Testis (tissue), 3 donors: Measurements from ENCODE around the gene FKBP8. TPM values are rescaled to one million over a fixed set of nuclear protein-coding genes. Genes with fewer than 3 reads are reported as not detected.

Experiments
- DNase-seq: peaks from one replicate; pipeline ENCODE4 v3.0.0-alpha.2; 2019
- H3K27ac ChIP-seq, 2 donors: fragments of 200-600 bp; sonication (generic); one replicate each; pipeline ENCODE4 v1.5.1; 2019
- H3K27me3 ChIP-seq: fragments of 200-600 bp; sonication (generic); one replicate; pipeline ENCODE4 v1.5.1; 2019
- H3K36me3 ChIP-seq: fragments of 200-600 bp; sonication (generic); one replicate; pipeline ENCODE4 v1.5.1; 2017; ENCODE audit warnings: low read depth; ENCODE audit errors: missing control alignments
- H3K4me1 ChIP-seq: fragments of 200-600 bp; sonication (generic); one replicate; pipeline ENCODE4 v1.5.1; 2019
- H3K4me3 ChIP-seq, 2 donors: fragments of 200-600 bp; sonication (generic); one replicate each; pipeline ENCODE4 v1.5.1; 2017 to 2019
- H3K9me3 ChIP-seq: fragments of 200-600 bp; sonication (generic); one replicate; pipeline ENCODE4 v1.5.1; 2017
- CTCF ChIP-seq, 3 experiments: fragments of 450-650 bp in 2 of 3; fragments of 200-600 bp in 1 of 3; sonication (generic) in 1 of 3; IDR thresholded peaks; one replicate each; pipeline ENCODE4 v1.5.1; 2016 to 2019; ENCODE audit warnings: antibody characterized with exemption in 3 of 3, mild to moderate bottlenecking in 2 of 3, moderate library complexity in 1 of 3
- POLR2A ChIP-seq: fragments of 450-650 bp; IDR thresholded peaks from one replicate; pipeline ENCODE4 v1.6.1; 2017; ENCODE audit warnings: antibody characterized with exemption, mild to moderate bottlenecking, moderate library complexity
- WGBS, 2 donors: methylation state at CpG; one replicate each; pipeline ENCODE4 v1.1.5; 2018; 5-methylcytosine and 5-hydroxymethylcytosine counted together
- intact Hi-C: fragments of 100-400 bp; cut with DNase I; formaldehyde crosslinking; loops from one replicate; pipeline ENCODE4 v1.15.1; 2023; ENCODE audit warnings: low total_unique reads
- polyA plus RNA-seq: library from polyadenylated mRNA; stranded (reverse); fragments of 350-450 nt; fragmentation: Illumina TruSeq; extraction: RNeasy Lipid Tissue Mini Kit (QIAGEN cat#74804); gene quantifications from one replicate; pipeline ENCODE4 v1.2.3, GENCODE V29; 2014; ENCODE audit warnings: low read depth, low replicate concordance; ENCODE audit not compliant: insufficient read depth
- total RNA-seq, 2 donors: library from RNA; depleted of rRNA; stranded (reverse); fragments of >200 nt; gene quantifications; one replicate each; pipeline ENCODE4 v1.2.3, GENCODE V29; 2016

The FKBP8 gene
- total and polyA plus RNA-seq, 3 donors from 2014 or later, result 571 to 614 (median 587) TPM

GRCh38 chr19:18589380-18590272 lies 46.3 kb upstream of the FKBP8 start:
- TF ChIP-seq CTCF (IDR thresholded peaks at IDR 0.05) (peak in 2 of 3 experiments; percentile 10 to 20), POLR2A (no peak)
- DNase-seq, result peak; percentile 71
- Histone ChIP-seq H3K4me1 (peaks cover 20% of the 10 kb centered on the region), H3K27ac (peak overlapping the region; percentile 35 to 76), H3K4me3 (peak overlapping the region; percentile 74 to 75), H3K36me3 (no peaks in the 10 kb centered on the region), H3K9me3 (no peaks in the 10 kb centered on the region), H3K27me3 (no peaks in the 10 kb centered on the region)
- WGBS, 2 donors, result 15 to 19% methylated on average over 29 to 52 of the region's 52 CpGs
- intact Hi-C loops, result loop anchor here (10.0 kb wide), 2 partner anchors 95 to 255 kb away; partner anchors contain the start of gene CRTC1

GRCh38 chr19:18588611-18589379 lies 45.4 kb upstream of the FKBP8 start, which contains the start of gene REX1BD:
Gene REX1BD, plus strand, starts transcription at chr19:18588798. Its CDS starts 4 bp downstream, at chr19:18588802.
- Histone ChIP-seq H3K4me3 (peak within 1 kb of the TSS; percentile 74 to 75), H3K27ac (peak within 1 kb of the TSS; percentile 35 to 76), H3K36me3 (no peaks in the 10 kb centered on the region), H3K27me3 (no peaks in the 10 kb centered on the region), H3K9me3 (no peaks in the 10 kb centered on the region), H3K4me1 (peaks cover 14% of the 10 kb centered on the region)
- peak; percentile 82 to 88 (median 85) for TF ChIP-seq CTCF (IDR thresholded peaks at IDR 0.05)
- no peak for TF ChIP-seq POLR2A
- WGBS, 2 donors, result 0% methylated on average over 12 to 70 of the region's 72 CpGs
- peak; percentile 85 for DNase-seq
- intact Hi-C loops, result no loop called here

- Histone ChIP-seq H3K4me1 (peaks cover 13% of the 10 kb centered on the region), H3K27ac (peak overlapping the region in 1 of 2 donors; percentile 76), H3K36me3 (no peaks in the 10 kb centered on the region), H3K27me3 (no peaks in the 10 kb centered on the region), H3K9me3 (no peaks in the 10 kb centered on the region), H3K4me3 (peak overlapping the region; percentile 74 to 75)
- WGBS, 2 donors, result 5 to 15% methylated on average over 7 to 16 of the region's 16 CpGs
- intact Hi-C loops, result no loop called here
- no peak for DNase-seq
- TF ChIP-seq POLR2A (no peak), CTCF (IDR thresholded peaks at IDR 0.05) (no peak)
Observed at GRCh38 chr19:18587962-18588610, 44.7 kb upstream of the FKBP8 start.

GRCh38 chr19:18587561-18587960 lies 44.2 kb upstream of the FKBP8 start:
- Histone ChIP-seq H3K4me1 (peaks cover 13% of the 10 kb centered on the region), H3K36me3 (no peaks in the 10 kb centered on the region), H3K27ac (no peak overlapping the region), H3K27me3 (no peaks in the 10 kb centered on the region), H3K9me3 (no peaks in the 10 kb centered on the region), H3K4me3 (no peak overlapping the region)
- DNase-seq, result no peak
- TF ChIP-seq CTCF (IDR thresholded peaks at IDR 0.05), result no peak
- no peak for TF ChIP-seq POLR2A
- intact Hi-C loops, result no loop called here
- WGBS, 2 donors, result 51 to 84% methylated on average over 11 to 12 of the region's 12 CpGs
